Neural progenitor cell (in vitro differentiated cells): ENCODE results near the gene NLRP6. TPM values are rescaled to one million over a fixed set of nuclear protein-coding genes. Genes with fewer than 3 reads are reported as not detected.

Experiments used
- DNase-seq: peaks from one replicate; pipeline ENCODE4 v3.0.0-alpha.2; 2016; ENCODE audit warnings: low spot score
- H2AFZ ChIP-seq: fragments of 200-600 bp; sonication (generic); replicated peaks from 2 replicates; pipeline ENCODE4 v1.6.1; 2016; ENCODE audit warnings: antibody characterized with exemption
- H3F3A ChIP-seq: fragments of 200-600 bp; sonication (generic); 2 replicates; pipeline ENCODE4 v1.6.1; 2016; ENCODE audit warnings: antibody characterized with exemption, low read depth
- H3K27ac ChIP-seq: fragments of 200-600 bp; sonication (generic); 2 replicates; pipeline ENCODE4 v1.5.1; 2016; ENCODE audit warnings: mild to moderate bottlenecking
- H3K27me3 ChIP-seq: fragments of 200-600 bp; sonication (generic); 2 replicates; pipeline ENCODE4 v1.6.1; 2016; ENCODE audit warnings: mild to moderate bottlenecking, moderate library complexity
- H3K36me3 ChIP-seq: fragments of 200-600 bp; sonication (generic); 2 replicates; pipeline ENCODE4 v1.5.1; 2016
- H3K4me1 ChIP-seq: fragments of 200-600 bp; sonication (generic); 2 replicates; pipeline ENCODE4 v1.6.1; 2016; ENCODE audit warnings: mixed run types
- H3K4me2 ChIP-seq: fragments of 200-600 bp; sonication (generic); 2 replicates; pipeline ENCODE4 v1.6.1; 2016
- H3K4me3 ChIP-seq: fragments of 200-600 bp; sonication (generic); 2 replicates; pipeline ENCODE4 v1.5.1; 2016
- H3K79me2 ChIP-seq: fragments of 200-600 bp; sonication (generic); 2 replicates; pipeline ENCODE4 v1.6.1; 2016; ENCODE audit warnings: low read depth
- H3K9ac ChIP-seq: fragments of 200-600 bp; sonication (generic); 2 replicates; pipeline ENCODE4 v1.6.1; 2016
- H3K9me3 ChIP-seq: fragments of 200-600 bp; sonication (generic); 2 replicates; pipeline ENCODE4 v1.5.1; 2016; ENCODE audit warnings: low read depth
- H4K20me1 ChIP-seq: fragments of 200-600 bp; sonication (generic); 2 replicates; pipeline ENCODE4 v1.6.1; 2016; ENCODE audit warnings: low read depth
- H3K27ac Mint-ChIP-seq: 3 replicates; pipeline ENCODE4 v1.8.0; 2021; ENCODE audit warnings: mixed read lengths
- H3K27me3 Mint-ChIP-seq: 2 replicates; pipeline ENCODE4 v1.8.0; 2022; ENCODE audit warnings: low read depth, mild to moderate bottlenecking, inconsistent platforms, moderate library complexity, mixed read lengths; ENCODE audit not compliant: insufficient read depth
- H3K36me3 Mint-ChIP-seq: 3 replicates; pipeline ENCODE4 v1.8.0; 2021; ENCODE audit warnings: mixed read lengths
- H3K4me1 Mint-ChIP-seq: 3 replicates; pipeline ENCODE4 v1.8.0; 2021; ENCODE audit warnings: mixed read lengths
- H3K4me3 Mint-ChIP-seq: 3 replicates; pipeline ENCODE4 v1.8.0; 2021; ENCODE audit warnings: mild to moderate bottlenecking, moderate library complexity, mixed read lengths
- H3K9me3 Mint-ChIP-seq: 3 replicates; pipeline ENCODE4 v1.8.0; 2020; ENCODE audit warnings: mixed read lengths
- CTCF ChIP-seq: fragments of 200-600 bp; sonication (generic); IDR thresholded peaks from 2 replicates; pipeline ENCODE4 v1.5.1; 2017; ENCODE audit warnings: antibody characterized with exemption, mild to moderate bottlenecking
- EZH2 ChIP-seq: fragments of 200-600 bp; sonication (generic); IDR thresholded peaks from 2 replicates; pipeline ENCODE4 v1.6.1; 2017; ENCODE audit warnings: antibody characterized with exemption, mild to moderate bottlenecking, moderate library complexity
- EZH2phosphoT487 ChIP-seq: fragments of 200-600 bp; sonication (generic); IDR thresholded peaks from 2 replicates; pipeline ENCODE4 v1.6.1; 2017; ENCODE audit warnings: antibody characterized with exemption
- total RNA-seq: library from RNA; depleted of rRNA; stranded (reverse); fragments of >200 nt; gene quantifications from 2 replicates; pipeline ENCODE4 v1.2.3, GENCODE V29; 2015; ENCODE audit warnings: low replicate concordance

Gene NLRP6
- total RNA-seq, 1 donor from 2014 or later: not detected

GRCh38 chr11:253160-253885 lies 24.9 kb upstream of the NLRP6 start:
- no peak overlapping the region for H3K27ac Mint-ChIP-seq
- Histone ChIP-seq H3K27ac (no peak overlapping the region), H4K20me1 (no peaks in the 10 kb centered on the region), H3K9me3 (no peaks in the 10 kb centered on the region), H3K4me3 (no peak overlapping the region), H3K27me3 (no peaks in the 10 kb centered on the region), H3F3A (peaks cover 10% of the 10 kb centered on the region), H3K36me3 (no peaks in the 10 kb centered on the region), H3K4me2 (no peak overlapping the region), H3K79me2 (no peaks in the 10 kb centered on the region), H3K4me1 (no peaks in the 10 kb centered on the region), H2AFZ (no peak overlapping the region), H3K9ac (no peak overlapping the region)
- H3K36me3 Mint-ChIP-seq: peaks cover 26% of the 10 kb centered on the region
- H3K4me3 Mint-ChIP-seq: no peak overlapping the region
- no peak for DNase-seq
- H3K27me3 Mint-ChIP-seq: peaks cover 12% of the 10 kb centered on the region
- H3K9me3 Mint-ChIP-seq: peaks cover 3% of the 10 kb centered on the region
- H3K4me1 Mint-ChIP-seq: no peaks in the 10 kb centered on the region
- TF ChIP-seq EZH2: no peak
- TF ChIP-seq CTCF: no peak
- TF ChIP-seq EZH2phosphoT487: no peak

- no peaks in the 10 kb centered on the region for H3K4me1 Mint-ChIP-seq
- Histone ChIP-seq H3K4me1 (no peaks in the 10 kb centered on the region), H3K27ac (no peak overlapping the region), H4K20me1 (no peaks in the 10 kb centered on the region), H3F3A (peaks cover 10% of the 10 kb centered on the region), H3K36me3 (no peaks in the 10 kb centered on the region), H3K9me3 (no peaks in the 10 kb centered on the region), H3K79me2 (no peaks in the 10 kb centered on the region), H3K4me2 (no peak overlapping the region), H3K9ac (no peak overlapping the region), H3K27me3 (no peaks in the 10 kb centered on the region), H2AFZ (no peak overlapping the region), H3K4me3 (no peak overlapping the region)
- H3K27ac Mint-ChIP-seq: peak overlapping the region; percentile 84
- peaks cover 5% of the 10 kb centered on the region for H3K9me3 Mint-ChIP-seq
- DNase-seq: no peak
- no peak overlapping the region for H3K4me3 Mint-ChIP-seq
- peaks cover 24% of the 10 kb centered on the region for H3K36me3 Mint-ChIP-seq
- no peak for TF ChIP-seq CTCF
- TF ChIP-seq EZH2: no peak
- no peak for TF ChIP-seq EZH2phosphoT487
- peaks cover 13% of the 10 kb centered on the region for H3K27me3 Mint-ChIP-seq
Observed at GRCh38 chr11:253886-254270, 24.3 kb upstream of the NLRP6 start.

- no peak overlapping the region for H3K27ac ChIP-seq
- no peaks in the 10 kb centered on the region for H3K9me3 ChIP-seq
- no peak for DNase-seq
- H3K4me3 ChIP-seq: no peak overlapping the region
- H4K20me1 ChIP-seq: no peaks in the 10 kb centered on the region
- no peak overlapping the region for H3K9ac ChIP-seq
- Mint-ChIP-seq H3K27me3 (peaks cover 12% of the 10 kb centered on the region), H3K27ac (no peak overlapping the region), H3K36me3 (peaks cover 20% of the 10 kb centered on the region), H3K4me3 (no peak overlapping the region), H3K4me1 (no peaks in the 10 kb centered on the region), H3K9me3 (peaks cover 5% of the 10 kb centered on the region)
- peaks cover 5% of the 10 kb centered on the region for H3F3A ChIP-seq
- H3K79me2 ChIP-seq: no peaks in the 10 kb centered on the region
- H3K4me2 ChIP-seq: no peak overlapping the region
- TF ChIP-seq EZH2phosphoT487: no peak
- TF ChIP-seq EZH2: no peak
- TF ChIP-seq CTCF: no peak
- H3K27me3 ChIP-seq: no peaks in the 10 kb centered on the region
- H2AFZ ChIP-seq: no peak overlapping the region
- H3K36me3 ChIP-seq: no peaks in the 10 kb centered on the region
- no peaks in the 10 kb centered on the region for H3K4me1 ChIP-seq
Observed at GRCh38 chr11:255176-255575, 23.0 kb upstream of the NLRP6 start.
